Superior temporal gyrus (tissue), 1 donor: Measurements from ENCODE around the gene IL2RG.

Experiments used
- DNase-seq: peaks from one replicate; pipeline ENCODE4 v3.0.0-alpha.2; 2016; ENCODE audit errors: extremely low spot score

The IL2RG gene

DNA sequence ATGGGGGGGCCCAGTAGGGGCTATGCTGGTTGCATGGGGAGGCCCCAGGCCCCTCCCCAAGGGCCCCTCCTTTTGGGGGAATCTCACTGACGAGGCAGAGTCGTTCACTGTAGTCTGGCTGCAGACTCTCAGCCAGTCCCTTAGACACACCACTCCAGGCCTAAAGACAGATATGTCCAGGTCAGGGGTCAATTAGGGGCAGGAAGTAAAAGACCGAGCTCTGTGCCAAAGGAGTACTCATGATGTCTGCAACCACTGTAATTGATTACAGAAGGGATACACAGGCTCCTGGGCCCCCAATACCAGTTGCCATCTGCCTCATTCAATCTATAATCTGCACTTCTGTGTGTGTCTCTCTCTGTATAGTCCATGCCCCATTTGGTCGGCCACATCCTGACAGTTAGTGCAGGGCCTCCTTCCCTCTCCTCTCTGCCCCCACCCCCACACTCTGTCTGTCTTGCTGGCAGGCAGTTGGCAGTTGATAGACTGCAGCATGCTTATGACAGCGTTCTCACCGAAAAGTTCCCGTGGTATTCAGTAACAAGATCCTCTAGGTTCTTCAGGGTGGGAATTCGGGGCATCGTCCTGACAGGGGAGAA is 3.5 kb downstream of the IL2RG start:
- no peak for DNase-seq

DNA sequence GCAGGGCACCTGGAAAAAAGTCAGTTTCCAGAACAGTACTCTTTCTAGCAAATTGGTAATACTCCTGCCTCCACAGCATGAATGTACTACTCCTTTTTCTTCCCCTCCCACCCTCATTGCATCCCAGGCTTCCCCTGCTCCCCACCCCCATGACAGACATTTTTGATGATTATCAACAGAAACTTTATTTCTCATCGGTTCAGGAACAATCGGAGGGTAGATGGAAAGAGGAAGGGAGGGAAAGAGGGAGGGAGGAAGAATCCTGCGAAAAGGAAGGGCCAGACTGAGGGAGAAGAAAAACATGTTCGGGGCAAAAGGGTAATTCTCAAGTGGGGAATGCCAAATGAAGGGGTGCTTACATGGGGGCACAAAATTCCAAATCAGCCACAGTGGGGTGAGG is 4.1 kb downstream of the IL2RG start:
- DNase-seq: no peak

DNA sequence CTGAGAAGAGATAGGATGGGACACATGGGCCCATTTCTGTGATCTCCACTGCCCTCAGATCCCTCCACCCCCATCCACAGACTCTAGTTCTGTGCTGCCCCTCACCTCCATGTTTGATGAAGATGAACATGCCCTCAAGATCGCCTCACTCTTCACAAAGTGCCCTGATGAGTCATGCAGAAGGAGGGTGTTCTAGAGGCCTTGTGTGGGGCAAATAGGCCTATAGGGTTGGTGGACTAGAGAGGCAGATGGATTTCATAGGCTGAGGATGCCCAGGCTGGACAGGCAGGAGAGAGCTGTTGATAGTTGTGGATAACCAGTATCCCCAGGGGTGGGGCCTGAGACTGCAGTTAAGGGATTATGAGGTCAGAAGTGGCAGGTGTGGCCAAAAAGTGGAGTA is 5.0 kb downstream of the IL2RG start, which contains the start of gene CXorf65:
Gene CXorf65, minus strand, starts transcription at position 314 of the 400 bp plus-strand sequence. Its CDS starts 184 bp downstream, at position 130.
- no peak for DNase-seq

DNA sequence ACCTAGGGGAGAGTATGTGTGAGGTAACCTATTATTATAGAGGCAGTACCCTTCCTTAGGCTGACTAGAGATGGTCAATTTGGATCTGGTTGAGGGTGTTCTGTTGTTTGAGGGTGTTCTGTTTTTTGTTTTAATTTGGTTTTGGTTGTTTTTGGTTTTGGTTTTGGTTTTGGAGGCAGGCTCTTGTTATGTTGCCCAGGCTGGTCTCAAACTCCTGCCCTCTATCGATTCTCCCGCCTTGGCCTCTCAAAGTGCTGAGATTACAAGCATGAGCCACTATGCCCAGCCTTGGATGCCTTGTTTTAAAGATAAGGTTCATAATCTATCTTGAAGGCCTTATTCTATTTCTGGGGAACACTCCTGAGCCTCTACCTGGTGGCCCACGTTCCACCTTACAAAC is 5.7 kb downstream of the IL2RG start:
- DNase-seq: no peak

DNA sequence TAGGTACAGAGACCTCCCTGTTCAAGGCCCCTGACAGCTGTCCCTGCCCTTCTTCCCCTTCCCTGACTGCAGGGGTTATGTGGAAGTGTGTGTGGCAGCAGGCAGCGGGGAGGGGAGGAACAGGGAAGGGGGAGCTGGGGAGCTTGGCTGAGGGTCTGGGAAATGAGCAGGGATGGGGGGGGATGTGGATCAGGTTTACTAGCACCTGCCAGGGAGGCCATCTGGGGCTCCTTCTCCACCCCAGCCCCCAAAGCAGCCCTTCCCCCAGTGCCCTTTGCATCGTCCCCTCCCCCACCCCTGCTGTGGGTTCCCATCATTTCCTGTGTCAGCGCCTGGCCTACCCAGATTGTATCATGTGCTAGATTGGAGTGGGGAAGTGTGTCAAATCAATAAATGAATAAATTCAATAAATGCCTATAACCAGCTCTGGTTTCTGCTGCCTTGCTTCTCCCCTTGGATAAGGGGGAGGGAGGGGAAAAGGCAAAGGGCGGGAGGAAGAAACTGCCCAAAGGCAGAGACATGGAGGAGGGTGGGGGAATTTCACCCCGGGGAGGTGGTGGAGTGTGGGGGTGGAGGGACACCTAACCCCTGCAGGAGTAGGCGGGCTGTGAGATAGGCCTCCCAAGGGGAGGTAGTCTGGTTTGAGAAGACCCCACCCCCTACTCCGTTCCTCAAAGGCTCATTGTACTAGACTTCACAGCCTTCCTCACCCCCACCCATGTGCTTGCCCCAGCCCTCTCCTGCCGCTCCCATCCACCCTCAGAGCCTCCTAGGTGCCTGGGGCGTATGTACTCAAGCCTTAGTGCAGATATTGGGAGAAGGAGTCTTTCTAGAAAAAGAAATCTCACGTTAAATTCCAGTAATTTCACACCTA is 8.0 kb downstream of the IL2RG start:
- DNase-seq: no peak

DNA sequence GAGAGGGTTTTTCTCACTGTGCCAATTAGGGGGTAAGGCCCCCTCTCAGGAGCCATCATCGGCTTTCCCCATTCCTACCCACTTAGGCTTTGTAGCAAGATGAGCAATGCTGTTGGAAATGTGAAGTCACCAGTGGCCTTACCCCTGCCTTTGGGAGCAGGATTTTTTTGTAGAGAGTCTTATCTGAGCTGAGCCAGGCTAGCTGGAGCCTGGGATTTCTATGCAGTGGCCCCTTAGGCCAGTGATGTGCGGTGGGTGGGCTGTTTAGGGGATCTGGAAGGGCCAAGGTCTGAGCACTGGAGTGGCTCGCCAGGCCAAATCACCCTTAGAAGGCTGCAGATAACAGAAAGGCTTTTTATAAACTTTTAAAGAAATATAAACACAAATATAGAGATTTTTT is 9.1 kb downstream of the IL2RG start:
- no peak for DNase-seq

DNA sequence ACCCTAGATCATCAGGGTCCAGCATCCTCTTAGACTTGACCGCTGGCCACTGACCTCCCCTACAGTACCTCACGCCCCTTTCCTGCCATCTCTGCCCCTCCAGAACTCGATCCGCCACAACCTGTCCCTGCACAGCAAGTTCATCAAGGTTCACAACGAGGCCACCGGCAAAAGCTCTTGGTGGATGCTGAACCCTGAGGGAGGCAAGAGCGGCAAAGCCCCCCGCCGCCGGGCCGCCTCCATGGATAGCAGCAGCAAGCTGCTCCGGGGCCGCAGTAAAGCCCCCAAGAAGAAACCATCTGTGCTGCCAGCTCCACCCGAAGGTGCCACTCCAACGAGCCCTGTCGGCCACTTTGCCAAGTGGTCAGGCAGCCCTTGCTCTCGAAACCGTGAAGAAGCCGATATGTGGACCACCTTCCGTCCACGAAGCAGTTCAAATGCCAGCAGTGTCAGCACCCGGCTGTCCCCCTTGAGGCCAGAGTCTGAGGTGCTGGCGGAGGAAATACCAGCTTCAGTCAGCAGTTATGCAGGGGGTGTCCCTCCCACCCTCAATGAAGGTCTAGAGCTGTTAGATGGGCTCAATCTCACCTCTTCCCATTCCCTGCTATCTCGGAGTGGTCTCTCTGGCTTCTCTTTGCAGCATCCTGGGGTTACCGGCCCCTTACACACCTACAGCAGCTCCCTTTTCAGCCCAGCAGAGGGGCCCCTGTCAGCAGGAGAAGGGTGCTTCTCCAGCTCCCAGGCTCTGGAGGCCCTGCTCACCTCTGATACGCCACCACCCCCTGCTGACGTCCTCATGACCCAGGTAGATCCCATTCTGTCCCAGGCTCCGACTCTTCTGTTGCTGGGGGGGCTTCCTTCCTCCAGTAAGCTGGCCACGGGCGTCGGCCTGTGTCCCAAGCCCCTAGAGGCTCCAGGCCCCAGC is 10.5 kb downstream of the IL2RG start:
- no peak for DNase-seq

DNA sequence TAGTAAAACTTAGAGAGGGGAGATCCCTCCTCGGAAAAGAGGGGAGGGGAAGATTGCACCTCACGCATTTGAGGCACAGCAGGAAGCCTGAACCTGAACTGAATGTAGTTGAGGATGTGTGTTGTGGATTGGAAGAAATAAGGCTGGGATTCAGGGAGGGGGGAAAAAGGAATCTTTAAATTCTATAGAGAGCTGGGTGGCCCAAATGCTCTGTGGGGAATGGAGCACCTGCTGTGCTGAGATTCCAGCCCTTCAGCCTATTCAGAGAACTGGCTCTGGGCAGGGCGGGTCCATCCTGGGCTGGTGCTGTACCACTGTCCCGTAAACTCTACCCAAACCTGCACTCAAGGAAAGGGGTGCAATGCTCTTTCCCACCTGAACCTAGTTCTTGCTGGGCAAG is 11.6 kb downstream of the IL2RG start:
- no peak for DNase-seq

DNA sequence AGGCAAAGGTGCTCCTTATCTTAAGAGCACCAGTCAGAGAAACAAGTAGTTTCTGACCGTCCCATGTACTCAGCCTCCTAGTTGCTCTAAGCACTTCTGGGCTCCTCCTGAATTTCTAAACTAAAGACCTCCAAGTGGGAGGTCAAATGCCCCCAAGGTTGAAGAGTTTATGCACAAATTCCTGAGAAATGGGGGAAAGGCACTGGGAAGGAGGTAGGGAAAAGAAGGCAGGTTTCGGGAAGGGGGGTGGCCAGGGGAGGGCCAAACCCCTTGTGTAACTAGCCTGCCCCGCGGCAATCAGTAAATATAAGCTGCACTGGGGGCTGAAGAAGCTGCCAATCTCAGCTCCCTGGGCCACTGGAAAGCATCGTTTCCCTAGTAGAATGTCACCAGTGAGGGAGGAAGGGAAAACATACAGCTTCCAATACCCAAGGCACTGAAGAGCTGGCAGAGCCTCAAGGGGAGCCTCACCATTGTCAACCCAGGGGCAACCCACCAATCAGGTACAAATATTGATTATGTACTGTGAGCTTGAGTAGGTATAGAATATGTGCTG is 12.3 kb downstream of the IL2RG start:
- no peak for DNase-seq

DNA sequence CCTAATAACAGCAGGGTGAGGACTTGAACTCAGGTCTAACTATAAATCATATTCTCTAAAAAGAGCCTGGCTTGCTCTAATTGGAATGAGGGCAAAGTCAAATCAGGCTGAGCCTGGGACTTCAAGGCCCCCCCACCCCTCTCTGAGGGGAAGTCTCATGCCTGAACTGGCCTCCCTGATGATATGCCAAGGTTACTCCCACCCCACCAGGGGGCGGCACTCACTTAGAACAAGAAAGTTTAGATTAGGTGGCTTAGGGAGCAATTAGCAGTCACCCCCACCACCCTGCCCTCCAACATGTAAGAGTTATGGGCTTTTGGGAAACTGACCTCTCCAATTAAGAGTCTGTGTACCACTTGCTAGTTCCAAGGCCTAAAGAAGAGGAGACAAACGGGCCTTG is 13.1 kb downstream of the IL2RG start:
- peak; percentile 49 for DNase-seq

DNA sequence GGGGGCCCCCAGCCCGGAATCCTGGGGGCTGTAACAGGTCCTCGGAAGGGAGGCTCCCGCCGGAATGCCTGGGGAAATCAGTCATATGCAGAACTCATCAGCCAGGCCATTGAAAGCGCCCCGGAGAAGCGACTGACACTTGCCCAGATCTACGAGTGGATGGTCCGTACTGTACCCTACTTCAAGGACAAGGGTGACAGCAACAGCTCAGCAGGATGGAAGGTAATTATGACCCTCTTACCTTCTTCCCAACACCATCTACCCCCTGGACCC is 14.7 kb downstream of the IL2RG start:
- DNase-seq: no peak

DNA sequence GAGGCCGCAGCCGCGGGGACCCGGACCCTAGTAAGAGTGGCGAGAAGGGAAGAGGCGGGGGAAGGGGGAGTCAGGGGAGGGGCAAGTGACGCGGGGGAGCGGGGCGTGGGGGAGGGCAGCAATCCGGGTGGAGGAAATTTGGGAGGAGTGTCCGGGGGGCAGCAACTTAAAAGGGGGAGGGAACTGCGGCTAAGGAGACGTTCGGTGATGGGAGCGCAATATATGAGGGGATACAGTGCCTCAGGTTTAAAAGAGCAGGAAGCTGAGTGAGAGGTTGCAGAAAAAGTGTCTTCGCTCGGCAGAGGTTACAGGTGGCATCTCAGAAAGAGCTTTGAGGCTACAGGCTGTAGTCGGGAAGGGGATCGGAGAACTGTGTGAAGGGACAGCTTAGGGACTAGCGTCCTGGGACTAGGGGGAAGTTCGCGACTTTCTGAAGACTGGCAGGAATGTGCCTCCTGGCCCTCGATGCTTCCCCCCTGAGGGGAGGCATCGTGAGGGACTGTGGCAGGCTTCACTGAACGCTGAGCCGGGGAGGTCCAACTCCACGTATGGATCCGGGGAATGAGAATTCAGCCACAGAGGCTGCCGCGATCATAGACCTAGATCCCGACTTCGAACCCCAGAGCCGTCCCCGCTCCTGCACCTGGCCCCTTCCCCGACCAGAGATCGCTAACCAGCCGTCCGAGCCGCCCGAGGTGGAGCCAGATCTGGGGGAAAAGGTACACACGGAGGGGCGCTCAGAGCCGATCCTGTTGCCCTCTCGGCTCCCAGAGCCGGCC is 15.2 kb downstream of the IL2RG start:
- peak; percentile 18 for DNase-seq

DNA sequence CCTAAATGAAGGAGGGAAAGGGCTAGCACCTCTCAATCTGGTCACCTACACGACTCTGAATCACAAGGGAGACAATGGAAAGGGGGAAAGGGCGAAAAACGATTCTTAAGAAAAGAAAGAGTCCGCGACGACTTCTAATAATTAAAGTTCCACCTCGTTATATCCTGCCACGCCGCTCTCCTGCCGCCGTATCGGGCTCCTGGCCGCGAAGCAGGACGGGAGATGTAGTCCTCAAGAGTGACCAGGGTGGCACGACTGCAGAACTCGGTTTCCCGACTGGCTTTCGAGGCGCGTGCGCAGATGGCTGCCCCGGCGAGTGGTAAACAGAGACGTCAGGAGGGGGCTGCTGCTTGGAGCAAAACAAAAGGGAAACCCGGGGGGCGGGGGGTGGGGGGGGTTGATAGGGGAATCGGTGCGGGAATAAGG is 15.8 kb downstream of the IL2RG start, which contains the start of gene FOXO4:
Gene FOXO4, plus strand, starts transcription at position 297 of the 426 bp plus-strand sequence. CDS start 678 bp downstream, outside the sequence.
- DNase-seq: peak; percentile 91

DNA sequence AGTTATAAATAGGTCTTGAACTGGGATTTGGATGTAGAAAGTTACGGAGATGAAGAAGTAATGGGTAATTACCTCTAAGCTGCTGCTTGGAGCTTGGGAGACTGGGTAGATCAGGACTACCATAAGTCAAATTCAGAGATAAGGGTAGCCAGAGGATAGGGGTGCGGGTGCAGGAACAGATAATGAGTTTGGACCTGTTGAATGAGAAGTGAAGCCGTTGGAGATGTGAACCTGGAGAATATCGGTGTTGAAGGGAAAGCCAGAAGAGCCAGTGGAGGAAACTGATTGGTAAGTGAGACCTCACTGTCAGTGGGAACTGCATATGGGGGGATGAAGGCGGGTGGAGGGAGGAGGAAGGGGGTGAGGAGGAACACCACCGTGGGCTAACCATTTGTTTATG is 16.3 kb downstream of the IL2RG start:
- no peak for DNase-seq

DNA sequence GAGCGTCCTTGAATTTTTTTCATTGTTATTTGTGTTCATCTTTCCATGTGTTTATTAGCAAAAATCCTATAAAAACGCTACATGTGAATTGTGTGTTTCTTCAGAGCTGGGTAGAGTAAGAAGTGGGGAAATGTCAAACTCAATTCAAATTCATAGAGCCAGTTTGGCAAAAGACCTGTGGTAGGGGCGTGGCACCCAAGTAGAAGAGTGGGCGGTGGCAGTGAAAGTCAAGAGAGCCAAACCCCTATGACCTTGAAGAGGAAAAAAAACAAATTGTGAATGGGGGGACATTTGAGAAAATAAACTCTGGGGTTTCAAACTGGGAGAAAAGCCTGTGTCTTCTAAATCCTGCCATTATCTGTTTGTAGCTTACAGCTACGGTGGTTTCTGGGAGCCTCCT is 20.1 kb downstream of the IL2RG start:
- DNase-seq: no peak

DNA sequence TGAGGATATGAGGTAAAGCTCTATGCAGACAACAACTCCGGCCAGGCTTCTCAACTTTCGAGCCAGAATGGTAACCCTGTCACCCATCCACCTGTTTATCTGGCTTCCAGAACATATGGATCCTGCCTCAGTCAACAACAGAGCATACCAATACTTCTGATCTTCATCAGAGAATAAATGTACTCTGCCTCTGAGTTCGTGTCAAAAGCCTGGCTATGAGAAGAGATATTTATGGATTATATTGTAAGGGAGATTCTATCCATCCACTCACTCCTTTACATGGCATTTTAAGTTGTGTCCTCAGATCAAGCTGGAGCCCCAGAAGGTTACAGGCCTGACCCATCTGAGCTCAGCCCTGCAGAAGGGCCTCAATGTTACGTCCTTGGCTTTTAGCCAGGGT is 25.5 kb downstream of the IL2RG start:
- DNase-seq: no peak

DNA sequence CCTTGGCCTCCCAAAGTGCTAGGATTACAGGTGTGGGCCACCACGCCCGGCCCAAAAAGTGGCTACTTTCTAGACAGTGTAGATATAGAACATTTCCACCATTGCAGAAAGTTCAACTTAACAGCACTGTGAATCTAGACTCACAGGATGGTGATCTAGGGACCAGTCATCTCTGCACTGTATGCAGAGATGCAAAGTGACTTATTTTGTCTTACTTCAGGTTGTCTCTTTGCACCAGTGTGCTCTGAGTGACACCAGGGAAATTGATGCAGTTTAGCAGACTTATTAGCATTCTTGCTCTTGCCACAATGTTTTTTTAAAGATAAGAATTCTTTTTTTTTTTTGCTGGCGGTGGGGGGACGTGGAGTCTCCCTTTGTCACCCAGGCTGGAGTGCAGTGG is 28.6 kb downstream of the IL2RG start:
- no peak for DNase-seq

DNA sequence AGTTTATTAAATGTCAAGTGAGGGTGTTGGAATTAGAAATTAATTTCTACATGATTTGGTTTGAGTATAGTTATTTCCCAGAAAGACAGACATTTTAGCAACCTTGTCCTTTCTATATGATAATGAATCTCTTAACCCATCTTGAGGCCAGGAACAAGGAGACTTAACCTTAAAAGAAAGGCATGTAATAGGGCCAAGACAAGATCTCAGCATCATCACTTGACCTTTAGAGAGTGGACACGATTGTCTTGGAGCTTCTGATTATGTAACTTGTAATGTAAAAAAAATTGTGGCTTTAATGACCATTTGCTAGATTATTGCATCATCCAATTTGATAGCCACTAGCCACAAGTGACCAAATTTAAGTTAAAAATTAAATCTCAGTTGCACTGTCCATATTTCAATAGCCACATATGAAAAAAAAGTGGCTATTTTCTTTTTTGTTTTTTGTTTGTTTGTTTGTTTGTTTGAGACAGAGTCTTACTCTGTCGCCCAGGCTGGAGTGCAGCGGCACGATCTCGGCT is 29.2 kb downstream of the IL2RG start:
- no peak for DNase-seq

DNA sequence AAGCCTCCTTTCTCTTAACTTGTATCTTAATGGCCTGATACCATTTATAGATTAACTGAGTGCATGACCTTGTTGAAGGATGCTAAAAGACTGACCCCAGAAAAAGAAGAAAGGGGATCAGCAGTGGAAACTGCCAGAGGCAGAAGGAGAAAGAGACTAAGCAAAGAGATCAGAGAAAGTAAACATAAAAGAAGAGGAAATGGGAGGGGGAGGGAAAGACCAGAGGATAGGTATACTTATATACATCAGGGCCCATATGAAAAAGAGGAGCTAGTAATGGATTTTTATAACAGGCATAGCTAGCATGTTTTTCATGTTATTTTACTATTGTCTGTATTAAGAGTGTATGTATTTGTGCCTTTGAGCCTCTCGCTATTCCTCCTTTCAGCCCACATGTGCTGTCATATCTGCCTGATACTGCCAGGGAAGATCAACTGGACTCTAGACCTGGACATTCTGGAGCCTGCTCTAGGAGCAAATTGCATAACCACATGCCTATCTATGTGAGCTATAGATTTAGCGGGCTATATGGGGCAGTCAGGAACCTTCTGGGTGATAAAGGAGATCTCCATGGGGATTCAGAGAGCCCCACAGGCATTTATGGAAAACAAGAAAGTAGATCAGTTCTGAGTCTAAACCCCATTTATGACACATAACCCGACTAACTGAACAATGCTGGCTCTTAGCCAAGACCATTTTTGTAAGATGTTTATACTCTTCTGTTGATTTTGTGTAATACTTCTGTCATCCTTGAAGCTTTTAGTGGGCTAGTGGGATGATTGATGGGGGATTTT is 29.9 kb downstream of the IL2RG start:
- DNase-seq: no peak

DNA sequence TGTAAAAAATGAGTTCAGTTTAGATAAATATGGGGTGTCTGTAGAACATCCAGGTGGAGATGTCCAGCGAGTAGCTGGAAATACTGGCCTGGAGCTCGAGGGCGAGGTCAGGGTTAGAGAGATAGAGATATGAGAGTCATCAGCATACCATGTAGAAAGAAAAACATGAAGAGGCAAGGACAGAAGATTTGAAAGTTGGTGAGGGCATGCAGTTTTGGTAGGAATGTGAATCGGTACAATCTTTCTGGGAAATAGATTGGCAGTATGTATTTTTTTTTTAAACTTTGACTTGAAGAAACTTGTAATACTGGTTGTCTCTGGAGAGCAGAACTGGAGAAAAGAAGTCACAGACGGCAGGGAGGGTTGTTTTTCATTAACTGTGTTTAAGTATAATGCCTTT is 40.8 kb downstream of the IL2RG start:
- no peak for DNase-seq
